ENCODE measurements around the gene PIK3CA.

PIK3CA gene

GRCh38 chr3:179136195-179136594 is 12.0 kb upstream of the PIK3CA start:
- H3K27me3 ChIP-seq (replicated peaks; ENCODE audit: control insufficient read depth, insufficient read depth, low read length), result no peaks in the 10 kb centered on the region
- no peak overlapping the region for H3K9ac ChIP-seq (ENCODE audit: low read length)
- H3K4me3 ChIP-seq (ENCODE audit: low read length), result no peak overlapping the region
- H3K9me3 ChIP-seq (ENCODE audit: control insufficient read depth, low read length), result no peaks in the 10 kb centered on the region
- H3K36me3 ChIP-seq (ENCODE audit: control insufficient read depth, insufficient read depth, low read length, severe bottlenecking), result no peaks in the 10 kb centered on the region
- DNase-seq (ENCODE audit: low read depth), result no peak
- H3K4me1 ChIP-seq (ENCODE audit: control insufficient read depth, insufficient read depth, low read length), result no peaks in the 10 kb centered on the region

GRCh38 chr3:179141890-179142289 is 6.3 kb upstream of the PIK3CA start:
- no peaks in the 10 kb centered on the region for H3K36me3 ChIP-seq (ENCODE audit: control insufficient read depth, insufficient read depth, low read length, severe bottlenecking)
- peak overlapping the region; percentile 58 for H3K4me3 ChIP-seq (ENCODE audit: low read length)
- H3K4me1 ChIP-seq (ENCODE audit: control insufficient read depth, insufficient read depth, low read length), result no peaks in the 10 kb centered on the region
- H3K9me3 ChIP-seq (ENCODE audit: control insufficient read depth, low read length), result no peaks in the 10 kb centered on the region
- H3K27me3 ChIP-seq (replicated peaks; ENCODE audit: control insufficient read depth, insufficient read depth, low read length), result no peaks in the 10 kb centered on the region
- no peak for DNase-seq (ENCODE audit: low read depth)
- no peak overlapping the region for H3K9ac ChIP-seq (ENCODE audit: low read length)

GRCh38 chr3:179146911-179147513 is 1.1 kb upstream of the PIK3CA start:
- peak overlapping the region; percentile 98 for H3K9ac ChIP-seq (ENCODE audit: low read length)
- H3K36me3 ChIP-seq (ENCODE audit: control insufficient read depth, insufficient read depth, low read length, severe bottlenecking), result no peaks in the 10 kb centered on the region
- H3K4me3 ChIP-seq (ENCODE audit: low read length), result peak overlapping the region; percentile 94
- H3K9me3 ChIP-seq (ENCODE audit: control insufficient read depth, low read length), result no peaks in the 10 kb centered on the region
- peak; percentile 91 for DNase-seq (ENCODE audit: low read depth)
- no peaks in the 10 kb centered on the region for H3K27me3 ChIP-seq (replicated peaks; ENCODE audit: control insufficient read depth, insufficient read depth, low read length)
- H3K4me1 ChIP-seq (ENCODE audit: control insufficient read depth, insufficient read depth, low read length), result peaks cover 17% of the 10 kb centered on the region

GRCh38 chr3:179147514-179147872 is 664 bp upstream of the PIK3CA start:
- no peak for DNase-seq (ENCODE audit: low read depth)
- no peaks in the 10 kb centered on the region for H3K9me3 ChIP-seq (ENCODE audit: control insufficient read depth, low read length)
- no peaks in the 10 kb centered on the region for H3K27me3 ChIP-seq (replicated peaks; ENCODE audit: control insufficient read depth, insufficient read depth, low read length)
- peaks cover 17% of the 10 kb centered on the region for H3K4me1 ChIP-seq (ENCODE audit: control insufficient read depth, insufficient read depth, low read length)
- peak overlapping the region; percentile 98 for H3K9ac ChIP-seq (ENCODE audit: low read length)
- peak overlapping the region; percentile 94 for H3K4me3 ChIP-seq (ENCODE audit: low read length)
- no peaks in the 10 kb centered on the region for H3K36me3 ChIP-seq (ENCODE audit: control insufficient read depth, insufficient read depth, low read length, severe bottlenecking)

- Histone ChIP-seq H3K27me3 (replicated peaks; ENCODE audit: control insufficient read depth, insufficient read depth, low read length) (no peaks in the 10 kb centered on the region), H3K9me3 (ENCODE audit: control insufficient read depth, low read length) (no peaks in the 10 kb centered on the region), H3K4me3 (ENCODE audit: low read length) (peak overlapping the region; percentile 94), H3K9ac (ENCODE audit: low read length) (peak overlapping the region; percentile 98), H3K4me1 (ENCODE audit: control insufficient read depth, insufficient read depth, low read length) (peaks cover 17% of the 10 kb centered on the region), H3K36me3 (ENCODE audit: control insufficient read depth, insufficient read depth, low read length, severe bottlenecking) (no peaks in the 10 kb centered on the region)
- peak; percentile 75 for DNase-seq (ENCODE audit: low read depth)
Measured at GRCh38 chr3:179148616-179149405, 654 bp downstream of the PIK3CA start.

GRCh38 chr3:179149406-179149867 is 1.3 kb downstream of the PIK3CA start:
- Histone ChIP-seq H3K4me3 (ENCODE audit: low read length) (peak overlapping the region; percentile 94), H3K9me3 (ENCODE audit: control insufficient read depth, low read length) (no peaks in the 10 kb centered on the region), H3K27me3 (replicated peaks; ENCODE audit: control insufficient read depth, insufficient read depth, low read length) (no peaks in the 10 kb centered on the region), H3K36me3 (ENCODE audit: control insufficient read depth, insufficient read depth, low read length, severe bottlenecking) (no peaks in the 10 kb centered on the region), H3K9ac (ENCODE audit: low read length) (peak overlapping the region; percentile 98), H3K4me1 (ENCODE audit: control insufficient read depth, insufficient read depth, low read length) (peaks cover 17% of the 10 kb centered on the region)
- DNase-seq (ENCODE audit: low read depth), result peak; percentile 76

- no peaks in the 10 kb centered on the region for H3K36me3 ChIP-seq (ENCODE audit: control insufficient read depth, insufficient read depth, low read length, severe bottlenecking)
- no peaks in the 10 kb centered on the region for H3K9me3 ChIP-seq (ENCODE audit: control insufficient read depth, low read length)
- H3K9ac ChIP-seq (ENCODE audit: low read length), result peak overlapping the region; percentile 98
- DNase-seq (ENCODE audit: low read depth), result no peak
- peaks cover 17% of the 10 kb centered on the region for H3K4me1 ChIP-seq (ENCODE audit: control insufficient read depth, insufficient read depth, low read length)
- peak overlapping the region; percentile 94 for H3K4me3 ChIP-seq (ENCODE audit: low read length)
- H3K27me3 ChIP-seq (replicated peaks; ENCODE audit: control insufficient read depth, insufficient read depth, low read length), result no peaks in the 10 kb centered on the region
Measured at GRCh38 chr3:179149951-179150350, 1.8 kb downstream of the PIK3CA start.

GRCh38 chr3:179150610-179151009 is 2.5 kb downstream of the PIK3CA start:
- Histone ChIP-seq H3K4me1 (ENCODE audit: control insufficient read depth, insufficient read depth, low read length) (peaks cover 17% of the 10 kb centered on the region), H3K36me3 (ENCODE audit: control insufficient read depth, insufficient read depth, low read length, severe bottlenecking) (no peaks in the 10 kb centered on the region), H3K9ac (ENCODE audit: low read length) (peak overlapping the region; percentile 98), H3K4me3 (ENCODE audit: low read length) (peak overlapping the region; percentile 94), H3K27me3 (replicated peaks; ENCODE audit: control insufficient read depth, insufficient read depth, low read length) (no peaks in the 10 kb centered on the region), H3K9me3 (ENCODE audit: control insufficient read depth, low read length) (no peaks in the 10 kb centered on the region)
- no peak for DNase-seq (ENCODE audit: low read depth)

- no peak overlapping the region for H3K9ac ChIP-seq (ENCODE audit: low read length)
- H3K27me3 ChIP-seq (replicated peaks; ENCODE audit: control insufficient read depth, insufficient read depth, low read length), result no peaks in the 10 kb centered on the region
- H3K4me1 ChIP-seq (ENCODE audit: control insufficient read depth, insufficient read depth, low read length), result peaks cover 26% of the 10 kb centered on the region
- no peak overlapping the region for H3K4me3 ChIP-seq (ENCODE audit: low read length)
- no peaks in the 10 kb centered on the region for H3K9me3 ChIP-seq (ENCODE audit: control insufficient read depth, low read length)
- H3K36me3 ChIP-seq (ENCODE audit: control insufficient read depth, insufficient read depth, low read length, severe bottlenecking), result no peaks in the 10 kb centered on the region
- DNase-seq (ENCODE audit: low read depth), result no peak
Measured at GRCh38 chr3:179151474-179151873, 3.3 kb downstream of the PIK3CA start.

GRCh38 chr3:179156170-179156569 is 8.0 kb downstream of the PIK3CA start:
- no peaks in the 10 kb centered on the region for H3K9me3 ChIP-seq (ENCODE audit: control insufficient read depth, low read length)
- no peaks in the 10 kb centered on the region for H3K36me3 ChIP-seq (ENCODE audit: control insufficient read depth, insufficient read depth, low read length, severe bottlenecking)
- peaks cover 25% of the 10 kb centered on the region for H3K4me1 ChIP-seq (ENCODE audit: control insufficient read depth, insufficient read depth, low read length)
- no peak overlapping the region for H3K4me3 ChIP-seq (ENCODE audit: low read length)
- DNase-seq (ENCODE audit: low read depth), result no peak
- H3K9ac ChIP-seq (ENCODE audit: low read length), result no peak overlapping the region
- H3K27me3 ChIP-seq (replicated peaks; ENCODE audit: control insufficient read depth, insufficient read depth, low read length), result no peaks in the 10 kb centered on the region

- DNase-seq (ENCODE audit: low read depth), result no peak
- Histone ChIP-seq H3K9me3 (ENCODE audit: control insufficient read depth, low read length) (no peaks in the 10 kb centered on the region), H3K27me3 (replicated peaks; ENCODE audit: control insufficient read depth, insufficient read depth, low read length) (no peaks in the 10 kb centered on the region), H3K4me1 (ENCODE audit: control insufficient read depth, insufficient read depth, low read length) (peaks cover 21% of the 10 kb centered on the region), H3K9ac (ENCODE audit: low read length) (no peak overlapping the region), H3K36me3 (ENCODE audit: control insufficient read depth, insufficient read depth, low read length, severe bottlenecking) (no peaks in the 10 kb centered on the region), H3K4me3 (ENCODE audit: low read length) (no peak overlapping the region)
Measured at GRCh38 chr3:179156775-179157174, 8.6 kb downstream of the PIK3CA start.
